GDM1 (cell line): Measurements from ENCODE around the gene SULT1B1.

ENCODE experiments used
- DNase-seq: peaks from one replicate; lab custom pipeline; 2025; lab: John Stamatoyannopoulos, UW

Gene SULT1B1

GRCh38 chr4:69749771-69750170, 10.6 kb downstream of the SULT1B1 start:
- no peak for DNase-seq

GRCh38 chr4:69748173-69748572, 12.2 kb downstream of the SULT1B1 start:
- no peak for DNase-seq

- DNase-seq = no peak
Observed at GRCh38 chr4:69744157-69744478, 16.3 kb downstream of the SULT1B1 start.

GRCh38 chr4:69743476-69744156, 16.8 kb downstream of the SULT1B1 start:
- DNase-seq = no peak

- no peak for DNase-seq
Observed at GRCh38 chr4:69742596-69742995, 17.8 kb downstream of the SULT1B1 start.

- DNase-seq = no peak
Observed at GRCh38 chr4:69738872-69739271, 21.5 kb downstream of the SULT1B1 start.

GRCh38 chr4:69735119-69735518, 25.3 kb downstream of the SULT1B1 start:
- DNase-seq = no peak

- no peak for DNase-seq
Observed at GRCh38 chr4:69731847-69732246, 28.6 kb downstream of the SULT1B1 start.

GRCh38 chr4:69731241-69731640, 29.2 kb downstream of the SULT1B1 start:
- DNase-seq = no peak

GRCh38 chr4:69730002-69730401, 30.4 kb downstream of the SULT1B1 start:
- no peak for DNase-seq

- DNase-seq = no peak
Observed at GRCh38 chr4:69727926-69728325, 32.5 kb downstream of the SULT1B1 start.

GRCh38 chr4:69727426-69727825, 33.0 kb downstream of the SULT1B1 start:
- DNase-seq = no peak

GRCh38 chr4:69726971-69727370, 33.4 kb downstream of the SULT1B1 start:
- DNase-seq = no peak

GRCh38 chr4:69718396-69719271, 41.8 kb downstream of the SULT1B1 start:
- no peak for DNase-seq

- DNase-seq = no peak
Observed at GRCh38 chr4:69717778-69718177, 42.6 kb downstream of the SULT1B1 start.

GRCh38 chr4:69716654-69717053, 43.8 kb downstream of the SULT1B1 start:
- DNase-seq = no peak

- DNase-seq = no peak
Observed at GRCh38 chr4:69714086-69714485, 46.3 kb downstream of the SULT1B1 start.

GRCh38 chr4:69713593-69713992, 46.8 kb downstream of the SULT1B1 start:
- no peak for DNase-seq

GRCh38 chr4:69710580-69710979, 49.8 kb downstream of the SULT1B1 start:
- no peak for DNase-seq

- no peak for DNase-seq
Observed at GRCh38 chr4:69708211-69708610, 52.2 kb downstream of the SULT1B1 start.

- no peak for DNase-seq
Observed at GRCh38 chr4:69707807-69708206, 52.6 kb downstream of the SULT1B1 start.

- no peak for DNase-seq
Observed at GRCh38 chr4:69702201-69702600, 58.2 kb downstream of the SULT1B1 start.

- no peak for DNase-seq
Observed at GRCh38 chr4:69701696-69702095, 58.7 kb downstream of the SULT1B1 start.
